ENCODE measurements around the gene PARVB.

- no peak for TF ChIP-seq CTCF (conservative IDR thresholded peaks at IDR 0.05 in 1 of 2, IDR thresholded peaks at IDR 0.05 in 1 of 2; ENCODE audit: low read depth in 1 of 2, low read length in 2 of 2)
- TF ChIP-seq EZH2 (IDR thresholded peaks at IDR 0.05; ENCODE audit: low read length, missing control alignments): no peak
Measured at GRCh38 chr22:44045145-44045544, 21.0 kb downstream of the PARVB start.
